HS-5 (cell line): ENCODE results near the gene SLC10A1.

ENCODE experiments used
- DNase-seq: peaks from one replicate; pipeline ENCODE4 v3.0.0-alpha.2; 2012; ENCODE audit warnings: low read depth

SLC10A1 gene

DNA sequence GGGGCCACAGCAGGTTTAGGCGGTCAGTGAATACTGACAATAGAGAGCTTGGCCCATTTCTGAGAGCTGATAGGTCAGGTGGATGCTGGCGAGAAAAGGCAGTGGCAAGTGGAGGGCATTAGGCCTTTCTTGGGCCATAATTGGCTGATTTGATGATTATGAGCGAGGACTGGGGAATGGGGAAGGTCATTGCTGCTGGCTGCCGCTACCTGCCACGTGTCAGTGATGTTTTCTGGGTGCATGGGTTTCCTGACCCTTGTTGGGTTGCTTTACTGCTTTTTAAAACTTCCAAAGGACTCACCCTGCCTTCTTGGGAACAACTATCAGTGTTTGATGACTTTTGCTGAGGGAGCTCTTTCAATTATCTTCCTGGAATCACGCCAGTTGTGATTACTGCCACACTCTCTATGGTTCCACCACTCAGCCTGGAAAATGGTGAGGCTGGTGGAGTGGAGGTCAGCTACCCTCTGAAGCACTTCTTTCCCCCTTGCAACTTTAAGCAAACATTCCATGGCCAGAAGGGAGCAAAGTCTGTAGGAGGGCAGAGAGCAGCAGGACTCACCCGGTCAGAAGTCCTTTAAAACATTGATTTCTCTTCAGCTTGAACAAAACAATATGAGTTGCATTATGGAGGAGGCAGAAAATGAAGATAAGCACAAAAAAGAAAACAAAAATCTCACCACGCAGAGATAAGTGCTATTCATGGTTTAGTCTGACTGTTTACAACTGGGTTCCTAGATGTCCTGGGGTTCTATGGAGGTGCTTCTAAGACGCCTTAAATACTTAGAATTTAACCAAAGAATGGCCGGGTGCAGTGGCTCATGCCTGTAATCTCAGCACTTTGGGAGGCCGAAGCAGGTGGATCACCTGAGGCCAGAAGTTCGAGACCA, 12.1 kb upstream of the SLC10A1 start:
- no peak for DNase-seq

DNA sequence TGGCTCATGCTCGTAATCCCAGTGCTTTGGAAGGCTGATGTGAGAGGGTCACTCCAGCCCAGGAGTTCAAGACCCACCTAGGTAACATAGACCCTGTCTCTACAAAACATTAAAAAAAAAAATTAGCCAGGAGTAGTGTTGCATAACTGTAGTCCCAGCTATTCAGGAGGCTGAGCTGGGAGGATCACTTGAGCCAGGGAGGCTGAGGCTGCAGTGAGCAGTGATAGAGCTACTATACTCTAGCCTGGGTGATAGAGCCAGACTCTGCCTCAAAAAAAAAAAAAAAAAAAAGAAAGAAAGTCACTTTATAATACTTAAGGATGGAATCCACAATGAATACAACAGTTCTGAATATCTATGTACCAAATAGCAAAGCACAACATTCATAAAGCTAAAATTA, 10.2 kb upstream of the SLC10A1 start:
- no peak for DNase-seq

DNA sequence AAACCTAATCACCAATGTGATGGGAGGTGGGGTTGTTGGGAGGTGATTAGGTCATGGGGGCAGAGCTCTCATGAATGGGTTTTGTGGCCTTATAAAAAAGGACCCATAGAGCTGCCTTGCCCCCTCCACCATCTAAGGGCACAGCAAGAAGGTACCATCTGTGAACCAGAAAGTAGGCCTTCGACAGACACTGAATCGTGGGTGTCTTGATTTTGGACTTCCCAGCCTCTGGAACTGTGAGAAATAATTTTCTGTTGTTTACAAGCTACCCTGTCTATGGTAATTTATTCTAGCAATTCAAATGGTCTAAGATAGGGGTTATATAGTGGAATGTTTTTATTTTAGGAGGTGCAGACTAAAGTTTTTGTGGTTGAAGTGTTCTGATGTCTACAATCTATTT, 7.9 kb upstream of the SLC10A1 start:
- DNase-seq = no peak

DNA sequence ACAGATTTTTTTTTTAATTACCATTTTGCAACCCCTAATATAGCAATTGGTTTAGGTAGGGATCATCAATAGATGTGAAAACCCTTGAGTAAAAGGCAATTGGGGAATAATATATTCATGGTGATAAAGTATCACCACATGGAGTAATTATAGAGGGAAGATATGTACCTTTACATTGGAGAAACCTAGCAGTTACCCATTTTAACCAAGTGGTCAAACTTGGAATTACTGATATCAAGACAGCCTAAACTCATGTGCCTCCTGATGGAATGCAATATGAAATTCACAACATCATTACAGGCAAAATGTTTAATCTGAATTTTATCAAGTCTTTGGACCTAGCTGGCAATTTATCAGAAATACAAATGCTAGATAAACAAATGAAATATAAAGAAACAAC, 6.7 kb upstream of the SLC10A1 start:
- DNase-seq = no peak

DNA sequence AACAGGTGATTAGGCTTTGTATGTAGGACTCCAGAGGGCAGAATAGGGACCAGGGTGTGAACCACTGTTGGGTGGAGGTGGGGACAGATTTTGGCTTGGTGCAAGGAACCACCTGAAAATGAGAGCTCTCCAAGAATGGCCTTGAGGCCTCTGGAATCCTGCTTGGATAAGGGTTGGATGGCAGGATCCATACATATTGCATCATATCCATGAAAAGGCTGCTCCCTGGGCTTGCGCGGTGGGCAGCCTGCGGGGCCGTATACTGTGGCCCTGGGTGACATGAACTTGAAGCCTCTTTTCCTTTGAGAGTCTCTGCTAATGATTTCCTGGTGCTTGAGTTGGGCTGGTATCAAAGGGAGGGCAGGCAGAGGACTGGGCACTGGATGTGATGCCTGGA, 1.3 kb upstream of the SLC10A1 start:
- no peak for DNase-seq

DNA sequence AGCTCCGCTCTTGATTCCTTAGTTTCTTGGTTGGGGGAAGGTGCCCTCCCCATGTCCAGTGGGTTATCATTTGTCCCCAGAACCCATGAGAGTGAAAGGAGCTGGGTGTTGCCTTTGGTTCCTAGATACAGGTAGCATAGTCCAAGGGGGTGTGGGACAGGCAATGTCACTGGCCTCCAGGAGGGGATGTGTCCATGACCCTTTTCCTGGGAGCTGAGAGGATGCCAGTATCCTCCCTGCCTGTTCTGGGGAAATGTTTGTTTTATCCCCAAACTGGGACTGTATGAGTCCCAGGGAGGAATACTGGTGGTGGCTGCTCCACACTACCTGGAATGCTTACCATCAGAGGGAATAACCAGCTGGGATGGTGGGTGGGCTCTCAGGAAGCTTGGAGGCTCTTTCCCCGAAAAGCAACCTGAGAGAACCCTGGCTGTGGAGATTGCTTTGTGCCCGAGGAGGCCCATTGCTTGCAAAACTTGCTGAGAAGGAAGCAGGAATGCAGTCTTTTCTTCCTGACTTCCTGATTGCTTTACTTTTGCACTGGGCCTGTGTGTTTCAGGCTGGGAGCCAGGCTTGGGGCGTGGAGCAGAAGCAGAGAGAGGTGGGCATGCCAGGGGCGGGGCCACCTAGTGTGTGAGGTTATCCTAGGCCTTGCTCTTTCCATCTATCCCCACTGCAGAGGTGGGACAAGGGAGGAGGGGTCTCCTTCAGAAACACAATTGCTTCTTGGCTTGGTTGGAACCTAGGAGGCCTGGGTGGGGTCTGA, 715 bp upstream of the SLC10A1 start:
- no peak for DNase-seq

DNA sequence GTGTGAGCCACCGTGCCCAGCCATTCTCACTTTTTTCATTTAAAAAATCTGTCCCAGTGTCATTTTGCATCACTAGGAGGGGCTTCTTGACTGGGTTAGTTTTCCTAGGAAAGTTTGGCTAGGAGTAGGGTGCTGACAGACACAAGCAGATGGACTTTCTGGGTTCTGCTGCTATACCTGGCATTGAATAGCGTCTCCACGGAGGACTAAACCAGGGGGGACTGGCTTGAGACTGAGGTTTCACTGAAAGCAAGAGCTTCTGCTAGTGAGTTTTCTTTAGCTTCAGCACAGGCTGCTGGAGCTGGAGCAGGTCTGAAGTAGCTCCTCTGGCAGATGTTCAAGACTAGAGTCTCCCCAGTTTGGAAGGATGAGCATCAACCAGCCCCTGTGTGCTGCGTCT, 1.4 kb downstream of the SLC10A1 start:
- no peak for DNase-seq

DNA sequence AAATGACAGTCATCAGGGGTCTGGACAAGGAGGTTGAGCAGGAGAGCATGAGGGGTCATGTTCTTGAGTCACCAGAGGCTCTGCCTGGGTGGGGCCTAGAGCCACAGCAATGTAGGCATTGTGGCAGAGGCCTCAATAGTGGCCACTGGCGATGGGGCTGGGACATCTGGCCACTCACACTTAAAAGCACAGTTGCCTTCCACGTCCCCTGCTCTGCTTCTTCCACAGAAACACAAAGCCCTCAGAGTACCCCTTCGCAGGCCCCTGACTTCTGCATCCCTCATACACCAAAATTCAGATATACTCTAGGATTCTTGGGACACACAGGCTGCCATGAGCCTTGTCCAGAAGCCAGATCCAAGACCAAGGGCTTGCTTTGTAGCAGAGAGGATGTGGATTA, 2.2 kb downstream of the SLC10A1 start:
- DNase-seq = no peak

DNA sequence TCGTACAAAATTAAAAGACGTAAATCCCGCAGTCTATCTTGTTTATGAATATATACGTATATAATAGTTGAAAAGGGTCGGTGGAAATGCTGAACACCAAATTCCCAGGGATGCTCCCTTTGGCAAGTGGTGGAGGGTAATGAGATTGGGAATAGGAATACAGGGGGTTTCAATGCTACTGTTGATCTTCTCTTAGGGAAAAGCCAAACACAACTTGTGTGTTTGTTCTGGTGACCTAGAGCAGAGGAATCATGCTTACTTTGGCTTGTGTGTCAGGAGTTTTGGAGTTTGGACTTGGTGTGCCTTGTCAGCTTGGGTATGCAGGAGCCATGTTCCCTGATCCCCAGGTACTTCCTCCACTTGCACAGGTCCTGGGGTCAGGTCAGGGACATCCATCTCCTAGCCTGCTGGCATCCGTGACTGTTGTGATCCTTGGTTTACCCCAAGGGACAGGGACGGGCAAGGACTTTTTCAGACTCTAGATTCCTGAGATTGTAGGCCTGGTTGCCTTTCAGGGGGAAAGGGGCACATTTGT, 4.1 kb downstream of the SLC10A1 start:
- DNase-seq = no peak

DNA sequence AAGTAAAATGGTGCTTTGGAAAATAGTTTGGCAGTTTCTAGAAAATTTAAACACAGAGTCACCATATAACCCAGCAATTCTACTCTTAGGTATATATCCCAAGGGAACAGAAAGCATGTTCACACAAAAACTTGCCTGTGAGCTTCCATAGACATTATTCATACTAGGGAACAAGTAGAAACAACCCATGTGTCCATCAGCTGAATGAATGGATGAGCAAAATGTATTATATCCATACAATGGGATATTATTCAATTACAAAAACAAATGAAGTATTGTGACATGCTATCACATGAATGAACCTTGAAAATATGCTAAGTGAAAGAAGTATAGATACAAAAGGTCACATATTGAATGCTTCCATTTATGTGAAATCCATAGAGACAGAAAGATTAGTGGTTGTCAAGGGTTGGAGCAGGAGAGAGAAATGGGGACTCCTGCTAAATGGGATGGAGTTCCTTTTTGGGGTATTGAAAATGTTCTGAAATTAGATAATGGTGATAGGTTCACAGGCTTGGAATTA, 7.9 kb downstream of the SLC10A1 start:
- no peak for DNase-seq

DNA sequence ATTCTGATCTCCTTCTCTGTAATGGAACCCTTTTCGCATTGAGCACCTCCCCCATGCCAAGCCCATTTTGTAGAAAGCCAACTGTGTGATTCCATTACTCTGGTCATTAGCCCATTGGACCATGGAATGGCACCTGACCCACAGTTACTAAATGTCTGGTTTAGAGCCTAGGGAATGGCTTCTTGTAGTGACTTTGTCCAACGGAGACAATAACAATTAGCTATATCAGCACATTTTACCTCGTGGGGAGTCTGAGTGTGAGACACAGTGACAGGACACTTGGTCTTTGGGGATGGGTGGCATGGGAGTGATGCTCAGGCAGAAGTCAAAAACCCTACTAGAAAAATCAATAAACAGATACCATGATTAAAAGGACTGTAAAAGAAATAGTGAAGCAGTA, 10.4 kb downstream of the SLC10A1 start:
- no peak for DNase-seq

DNA sequence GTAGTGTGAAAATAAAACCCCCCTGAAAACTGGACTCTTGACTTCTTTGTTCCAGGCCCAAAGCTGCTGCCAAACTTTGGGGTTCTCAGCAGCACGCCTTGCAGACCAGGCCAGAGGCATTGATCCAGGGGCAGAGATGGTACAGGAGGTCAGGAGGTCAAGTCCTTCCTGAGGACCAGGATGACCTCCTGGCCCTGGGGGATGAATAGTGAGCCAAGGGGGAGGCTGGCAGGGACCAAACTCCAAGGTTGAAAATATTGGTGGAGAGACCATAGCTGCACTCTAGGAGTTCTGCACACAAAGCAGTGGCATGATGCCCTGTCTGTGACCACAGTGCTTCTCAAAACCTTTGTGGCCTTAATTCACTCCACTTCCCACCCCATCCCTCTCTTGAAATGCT, 12.1 kb downstream of the SLC10A1 start:
- DNase-seq = no peak

DNA sequence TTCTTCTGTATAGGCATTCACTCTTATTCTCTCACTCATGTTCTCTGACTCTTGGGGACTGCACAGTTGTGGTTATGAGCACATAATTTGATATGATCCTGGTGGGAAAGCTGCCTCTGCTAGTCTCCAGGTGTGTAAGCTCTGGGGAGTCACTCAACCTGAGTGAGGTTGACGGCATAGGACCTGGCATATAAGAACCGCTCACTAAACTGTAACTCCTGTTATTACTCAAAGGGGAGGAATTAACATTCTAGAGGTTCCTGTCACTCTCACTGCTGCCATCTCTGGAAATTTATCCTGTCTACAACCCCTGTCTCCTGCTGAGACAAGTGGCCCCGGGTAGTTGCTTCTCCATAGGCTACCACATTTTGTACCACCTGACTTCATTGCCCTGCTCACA, 16.1 kb downstream of the SLC10A1 start:
- no peak for DNase-seq

DNA sequence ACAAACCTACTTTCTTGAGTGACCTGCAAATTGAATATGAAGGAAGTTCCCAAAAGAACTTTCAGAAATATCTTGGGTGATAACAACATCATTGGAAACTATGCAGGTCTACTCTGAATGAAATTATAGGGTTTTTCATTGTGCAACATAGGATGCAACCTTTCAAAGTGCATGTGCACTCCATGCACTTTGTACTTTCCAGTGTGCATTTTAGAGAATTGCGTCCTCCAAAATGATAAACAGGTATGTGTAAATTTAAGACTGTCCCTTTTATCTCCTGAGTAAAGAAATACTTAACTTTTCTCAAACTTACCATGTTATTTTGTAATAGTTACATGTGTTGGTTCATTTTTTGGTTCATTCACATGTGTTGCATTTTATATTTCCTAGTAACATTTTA, 16.9 kb downstream of the SLC10A1 start:
- no peak for DNase-seq

DNA sequence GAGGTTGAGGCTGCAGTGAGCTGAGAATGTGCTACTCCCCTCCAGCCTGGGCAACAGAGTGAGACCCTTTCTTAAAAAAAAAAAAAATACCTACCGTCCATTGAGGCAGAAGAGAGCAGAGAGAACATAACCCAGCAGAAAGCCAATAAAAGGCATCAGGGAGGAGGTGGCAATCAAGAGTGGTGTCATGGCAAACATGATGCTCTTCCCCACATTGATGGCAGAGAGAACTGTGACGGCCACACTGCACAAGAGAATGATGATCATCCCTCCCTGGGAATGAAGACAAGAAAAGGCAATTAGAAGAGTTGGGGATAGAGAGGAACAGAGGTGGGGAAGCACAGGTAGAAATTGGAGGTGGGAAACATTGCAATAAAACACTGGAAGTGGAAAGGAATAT, 18.0 kb downstream of the SLC10A1 start:
- DNase-seq = no peak

DNA sequence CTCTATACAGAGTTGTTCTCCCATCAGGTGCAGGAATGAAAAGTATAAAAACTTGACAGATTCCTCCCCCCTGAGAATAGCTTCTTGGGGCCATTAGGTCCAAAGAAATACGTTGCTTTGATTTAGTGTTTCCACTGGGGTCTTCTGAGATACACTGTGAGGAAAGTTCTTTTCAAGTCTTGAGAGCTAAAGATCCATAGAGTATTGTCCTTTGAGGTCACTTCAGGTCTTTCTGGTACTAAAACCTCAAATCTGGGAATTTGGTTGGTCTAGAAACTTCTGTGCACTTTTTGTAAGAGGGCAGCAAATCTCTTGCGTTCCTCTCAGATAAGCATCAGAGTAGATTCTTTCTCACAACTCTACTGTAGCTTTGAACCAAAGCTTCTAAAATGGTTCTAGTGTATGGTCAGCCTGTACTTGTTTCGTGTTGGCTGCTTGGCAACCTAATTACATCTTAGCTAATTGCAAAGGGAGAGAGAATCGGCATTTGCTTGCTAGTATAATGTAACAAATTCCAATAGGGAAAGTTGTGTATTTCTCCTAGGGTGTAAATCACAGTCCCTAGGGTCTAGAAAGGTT, 20.1 kb downstream of the SLC10A1 start:
- DNase-seq = no peak

DNA sequence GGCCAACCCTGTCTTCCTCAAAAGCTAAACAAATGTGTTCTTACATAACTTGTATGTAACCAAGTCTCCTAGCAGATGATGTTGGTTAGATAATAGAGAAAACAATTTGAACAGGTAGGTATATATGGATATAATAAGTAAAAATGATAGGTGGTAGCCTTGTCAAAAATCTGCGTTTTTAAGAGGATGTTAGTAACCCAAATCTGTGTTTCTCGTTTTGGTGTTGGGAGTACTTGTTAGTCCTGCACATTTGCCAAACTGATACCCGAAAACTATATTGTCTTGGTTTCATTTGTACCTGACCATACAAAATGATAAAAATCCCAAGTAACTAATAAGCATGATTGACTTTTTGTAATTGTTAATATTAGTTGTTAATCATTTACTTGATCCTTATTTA, 22.0 kb downstream of the SLC10A1 start:
- DNase-seq = no peak

DNA sequence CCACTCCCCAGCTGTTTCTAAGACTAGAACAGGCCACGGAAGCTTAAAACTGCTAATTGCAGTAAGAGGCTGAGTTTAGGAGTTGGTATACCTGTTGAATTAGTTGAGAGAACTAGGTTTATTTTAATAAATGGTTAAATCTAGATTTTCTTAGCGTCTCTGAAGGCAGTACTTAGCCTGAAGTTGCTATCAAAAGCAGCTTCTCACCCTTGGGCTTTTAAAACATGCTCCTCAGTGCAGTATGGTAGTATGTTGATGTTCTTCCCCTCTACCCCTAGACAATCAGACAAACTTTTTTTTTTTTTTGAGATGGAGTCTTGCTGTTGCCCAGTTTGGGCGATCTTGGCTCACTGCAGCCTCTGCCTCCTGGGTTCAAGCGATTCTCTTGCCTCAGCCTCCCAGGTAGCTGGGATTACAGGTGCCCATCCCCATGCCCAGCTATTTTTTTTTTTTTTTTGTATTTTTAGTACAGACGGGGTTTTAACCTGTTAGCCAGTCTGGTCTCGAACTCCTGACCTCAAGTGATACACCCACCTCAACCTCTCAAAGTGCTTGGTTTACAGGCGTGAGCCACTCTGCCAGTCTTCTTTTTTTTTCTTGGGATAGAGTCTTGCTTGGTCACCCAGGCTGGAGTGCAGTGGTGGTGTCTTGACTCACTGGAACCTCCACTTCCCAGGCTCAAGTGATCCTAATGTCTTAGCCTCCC, 23.3 kb downstream of the SLC10A1 start:
- no peak for DNase-seq

DNA sequence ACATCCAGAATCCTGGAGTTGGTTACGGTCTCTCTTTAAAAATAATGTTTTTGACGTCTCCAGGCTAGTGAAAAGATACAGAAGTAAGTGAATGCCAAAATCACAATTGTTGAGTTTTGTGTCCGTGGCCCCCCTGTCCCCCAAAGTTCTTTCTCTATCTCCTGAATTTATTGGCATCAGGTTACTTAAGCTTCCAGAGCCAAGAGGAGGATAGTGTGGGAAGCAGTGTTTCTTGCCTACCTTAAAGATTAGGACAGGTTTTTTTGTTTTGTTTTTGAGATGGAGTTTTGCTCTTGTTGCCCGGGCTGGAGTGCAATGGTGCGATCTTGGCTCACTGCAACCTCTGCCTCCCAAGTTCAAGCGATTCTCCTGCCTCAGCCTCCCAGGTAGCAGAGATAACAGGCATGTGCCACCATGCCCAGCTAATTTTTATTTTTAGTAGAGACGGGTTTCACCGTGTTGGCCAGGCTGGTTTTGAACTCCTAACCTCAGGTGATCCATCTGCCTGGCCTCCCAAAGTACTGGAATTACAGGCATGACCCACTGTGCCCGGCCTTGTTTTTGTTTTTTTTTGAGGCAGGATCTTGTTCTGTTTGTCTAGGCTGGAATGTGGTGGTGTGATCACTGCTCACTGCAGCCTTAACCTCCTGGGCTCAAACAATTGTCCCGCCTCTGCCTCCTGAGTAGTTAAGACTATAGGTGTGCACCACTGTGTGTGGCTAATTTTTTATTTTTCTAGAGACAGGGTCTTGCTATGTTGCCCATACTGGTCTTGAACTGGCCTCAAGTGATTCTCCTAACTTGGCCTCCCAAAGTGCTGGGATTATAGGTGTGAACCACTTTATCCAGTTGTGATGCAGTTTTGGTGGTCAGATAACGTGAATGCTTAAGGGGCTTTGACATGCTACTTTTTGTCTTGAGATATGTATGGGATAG, 24.7 kb downstream of the SLC10A1 start:
- no peak for DNase-seq

DNA sequence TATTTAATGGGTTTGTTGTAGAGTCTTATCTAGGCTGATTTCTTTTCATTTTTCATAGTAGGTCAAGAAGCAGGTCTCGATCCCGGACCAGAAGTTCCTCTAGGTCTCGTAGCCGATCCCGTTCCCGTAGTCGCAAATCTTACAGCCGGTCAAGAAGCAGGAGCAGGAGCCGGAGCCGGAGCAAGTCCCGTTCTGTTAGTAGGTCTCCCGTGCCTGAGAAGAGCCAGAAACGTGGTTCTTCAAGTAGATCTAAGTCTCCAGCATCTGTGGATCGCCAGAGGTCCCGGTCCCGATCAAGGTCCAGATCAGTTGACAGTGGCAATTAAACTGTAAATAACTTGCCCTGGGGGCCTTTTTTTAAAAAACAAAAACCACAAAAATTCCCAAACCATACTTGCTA, 25.9 kb downstream of the SLC10A1 start:
- DNase-seq = no peak

DNA sequence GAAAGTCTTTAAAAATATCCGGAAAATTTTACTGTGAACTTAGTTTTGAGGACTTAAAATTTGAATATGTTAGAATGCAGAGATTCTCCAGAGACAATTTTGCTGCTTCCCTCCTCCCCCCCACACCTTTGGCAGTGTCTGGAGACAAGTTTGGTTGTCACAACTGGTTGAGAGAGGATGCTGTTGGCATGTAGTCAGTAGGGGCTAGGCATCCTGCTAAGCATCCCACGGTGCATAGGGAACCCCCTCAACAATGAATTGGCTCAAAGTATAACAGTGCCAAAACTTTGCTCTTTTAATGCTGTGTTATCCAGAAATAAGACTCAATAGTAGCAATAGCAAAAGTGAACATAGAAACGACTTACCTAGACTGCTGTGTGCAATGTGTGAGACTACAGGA, 26.5 kb downstream of the SLC10A1 start:
- DNase-seq = no peak
